ENCODE measurements around the gene DHRS11.

GRCh38 chr17:36614081-36614480, 22.4 kb downstream of the DHRS11 start:
- TF ChIP-seq CTCF (IDR thresholded peaks at IDR 0.05) (no peak), ATF2 (CRISPR knock-in tag; IDR thresholded peaks at IDR 0.05; ENCODE audit: borderline replicate concordance, low read depth) (no peak), RORB (CRISPR knock-in tag; IDR thresholded peaks at IDR 0.05) (no peak), ZNF396 (CRISPR knock-in tag; IDR thresholded peaks at IDR 0.05; ENCODE audit: borderline replicate concordance) (no peak), MAX (CRISPR knock-in tag; IDR thresholded peaks at IDR 0.05) (no peak), CREM (CRISPR knock-in tag; IDR thresholded peaks at IDR 0.05) (no peak)

Measured in WTC11 (cell line).